ENCODE results near the gene UPB1. TPM values are rescaled to one million over a fixed set of nuclear protein-coding genes. Genes with fewer than 3 reads are reported as not detected.

UPB1 gene
- total and polyA plus RNA-seq, 7 donors, result 0.07 to 0.82 (median 0.18) TPM

GRCh38 chr22:24451162-24451561 lies 44.0 kb upstream of the UPB1 start:
- H3K9me3 ChIP-seq, result no peaks in the 10 kb centered on the region
- H3K27ac ChIP-seq, result no peak overlapping the region
- no peak for TF ChIP-seq CTCF (IDR thresholded peaks at IDR 0.05)
- no peaks in the 10 kb centered on the region for H3K36me3 ChIP-seq (ENCODE audit: insufficient read depth in 1 of 2, low read depth in 1 of 2)
- intact Hi-C loops (cut with DNase I), result no loop called here
- no peaks in the 10 kb centered on the region for H3K27me3 ChIP-seq (ENCODE audit: insufficient read depth in 3 of 3, low read length in 2 of 3)
- H3K4me3 ChIP-seq, result no peak overlapping the region
- H3K4me1 ChIP-seq, result no peaks in the 10 kb centered on the region
- ATAC-seq (no peak), DNase-seq (no peak)

GRCh38 chr22:24453853-24454252 lies 41.3 kb upstream of the UPB1 start:
- H3K27me3 ChIP-seq (ENCODE audit: insufficient read depth in 3 of 3, low read length in 2 of 3), result no peaks in the 10 kb centered on the region
- H3K4me1 ChIP-seq, result no peaks in the 10 kb centered on the region
- no peak for ATAC-seq
- DNase-seq, result no peak
- WGBS, 3 donors, result 83 to 97% (median 84%) methylated on average over 1 of the region's 1 CpG
- no peak overlapping the region for H3K27ac ChIP-seq
- H3K36me3 ChIP-seq (ENCODE audit: insufficient read depth in 1 of 2, low read depth in 1 of 2), result no peaks in the 10 kb centered on the region
- H3K9me3 ChIP-seq, result no peaks in the 10 kb centered on the region
- TF ChIP-seq CTCF (IDR thresholded peaks at IDR 0.05), result no peak
- intact Hi-C loops (cut with DNase I), result no loop called here
- no peak overlapping the region for H3K4me3 ChIP-seq

GRCh38 chr22:24455039-24455438 lies 40.1 kb upstream of the UPB1 start:
- DNase-seq (no peak), ATAC-seq (no peak)
- H3K27me3 ChIP-seq (ENCODE audit: insufficient read depth in 3 of 3, low read length in 2 of 3), result no peaks in the 10 kb centered on the region
- H3K4me3 ChIP-seq, result no peak overlapping the region
- H3K36me3 ChIP-seq (ENCODE audit: insufficient read depth in 1 of 2, low read depth in 1 of 2), result no peaks in the 10 kb centered on the region
- H3K27ac ChIP-seq, result no peak overlapping the region
- TF ChIP-seq CTCF (IDR thresholded peaks at IDR 0.05), result no peak
- intact Hi-C loops (cut with DNase I), result no loop called here
- no peaks in the 10 kb centered on the region for H3K4me1 ChIP-seq
- WGBS, 3 donors, result 64 to 83% (median 67%) methylated on average over 4 of the region's 4 CpGs
- no peaks in the 10 kb centered on the region for H3K9me3 ChIP-seq

GRCh38 chr22:24455751-24456426 lies 39.2 kb upstream of the UPB1 start:
- intact Hi-C loops (cut with DNase I), result no loop called here
- no peaks in the 10 kb centered on the region for H3K9me3 ChIP-seq
- no peak for TF ChIP-seq CTCF (IDR thresholded peaks at IDR 0.05)
- 56 to 59% (median 56%) methylated on average over 9 of the region's 9 CpGs for WGBS, 3 donors
- no peaks in the 10 kb centered on the region for H3K4me1 ChIP-seq
- DNase-seq, result peak in 1 of 2 donors; percentile 62
- no peak overlapping the region for H3K27ac ChIP-seq
- ATAC-seq, result no peak
- H3K36me3 ChIP-seq (ENCODE audit: insufficient read depth in 1 of 2, low read depth in 1 of 2), result no peaks in the 10 kb centered on the region
- no peak overlapping the region for H3K4me3 ChIP-seq
- no peaks in the 10 kb centered on the region for H3K27me3 ChIP-seq (ENCODE audit: insufficient read depth in 3 of 3, low read length in 2 of 3)

- intact Hi-C loops (cut with DNase I), result no loop called here
- no peaks in the 10 kb centered on the region for H3K36me3 ChIP-seq (ENCODE audit: insufficient read depth in 1 of 2, low read depth in 1 of 2)
- no peaks in the 10 kb centered on the region for H3K9me3 ChIP-seq
- ATAC-seq (no peak), DNase-seq (no peak)
- no peak for TF ChIP-seq CTCF (IDR thresholded peaks at IDR 0.05)
- no peaks in the 10 kb centered on the region for H3K27me3 ChIP-seq (ENCODE audit: insufficient read depth in 3 of 3, low read length in 2 of 3)
- H3K4me3 ChIP-seq, result no peak overlapping the region
- 90 to 93% (median 92%) methylated on average over 3 of the region's 3 CpGs for WGBS, 3 donors
- H3K27ac ChIP-seq, result no peak overlapping the region
- no peaks in the 10 kb centered on the region for H3K4me1 ChIP-seq
Observed at GRCh38 chr22:24457894-24458420, 37.2 kb upstream of the UPB1 start.
